ENCODE results near the gene OXSM.

OXSM gene

GRCh38 chr3:25831578-25831977 is 41.7 kb downstream of the OXSM start:
- Histone ChIP-seq H3K36me3 (ENCODE audit: insufficient read depth) (no peaks in the 10 kb centered on the region), H3K9ac (no peak overlapping the region), H3K27ac (peak overlapping the region; percentile 11; the same call in 1 of the 2 replicates), H3K4me2 (peak overlapping the region; percentile 29; the same call in 1 of the 2 replicates), H4K20me1 (ENCODE audit: insufficient read depth) (no peaks in the 10 kb centered on the region), H2AFZ (ENCODE audit: low read depth) (peak overlapping the region; percentile 13; the same call in 1 of the 2 replicates), H3K4me3 (IDR thresholded peaks at IDR 0.05; ENCODE audit: insufficient read depth, low read depth, low read length) (no peak overlapping the region), H3K79me2 (ENCODE audit: insufficient read depth, low read depth) (no peaks in the 10 kb centered on the region), H3K27me3 (ENCODE audit: insufficient read depth, low read depth) (no peaks in the 10 kb centered on the region), H3K4me1 (ENCODE audit: low read depth, poor library complexity, severe bottlenecking) (peaks cover 60% of the 10 kb centered on the region)
- 0 out of 2 replicates have a peak, but pooled peaks have one; percentile 20 for TF ChIP-seq CTCF (conservative IDR thresholded peaks at IDR 0.05; ENCODE audit: low read depth, low read length)

GRCh38 chr3:25834346-25834745 is 44.5 kb downstream of the OXSM start:
- Histone ChIP-seq H4K20me1 (ENCODE audit: insufficient read depth) (no peaks in the 10 kb centered on the region), H3K36me3 (ENCODE audit: insufficient read depth) (no peaks in the 10 kb centered on the region), H3K4me3 (IDR thresholded peaks at IDR 0.05; ENCODE audit: insufficient read depth, low read depth, low read length) (no peak overlapping the region), H3K4me2 (peak overlapping the region; percentile 53), H3K27me3 (ENCODE audit: insufficient read depth, low read depth) (no peaks in the 10 kb centered on the region), H3K27ac (peak overlapping the region; percentile 67), H3K9ac (peak overlapping the region; percentile 5; the same call in 1 of the 2 replicates), H2AFZ (ENCODE audit: low read depth) (peak overlapping the region; percentile 7; the same call in 1 of the 2 replicates), H3K4me1 (ENCODE audit: low read depth, poor library complexity, severe bottlenecking) (peaks cover 78% of the 10 kb centered on the region), H3K79me2 (ENCODE audit: insufficient read depth, low read depth) (no peaks in the 10 kb centered on the region)
- no peak for TF ChIP-seq CTCF (conservative IDR thresholded peaks at IDR 0.05; ENCODE audit: low read depth, low read length)

GRCh38 chr3:25836579-25836978 is 46.7 kb downstream of the OXSM start:
- H3K36me3 ChIP-seq (ENCODE audit: insufficient read depth), result no peaks in the 10 kb centered on the region
- no peak overlapping the region for H2AFZ ChIP-seq (ENCODE audit: low read depth)
- H3K27ac ChIP-seq, result no peak overlapping the region
- H3K27me3 ChIP-seq (ENCODE audit: insufficient read depth, low read depth), result no peaks in the 10 kb centered on the region
- no peak overlapping the region for H3K9ac ChIP-seq
- no peaks in the 10 kb centered on the region for H3K79me2 ChIP-seq (ENCODE audit: insufficient read depth, low read depth)
- no peaks in the 10 kb centered on the region for H4K20me1 ChIP-seq (ENCODE audit: insufficient read depth)
- H3K4me1 ChIP-seq (ENCODE audit: low read depth, poor library complexity, severe bottlenecking), result peaks cover 60% of the 10 kb centered on the region
- no peak for TF ChIP-seq CTCF (conservative IDR thresholded peaks at IDR 0.05; ENCODE audit: low read depth, low read length)
- H3K4me3 ChIP-seq (IDR thresholded peaks at IDR 0.05; ENCODE audit: insufficient read depth, low read depth, low read length), result no peak overlapping the region
- no peak overlapping the region; the same call in 1 of the 2 replicates for H3K4me2 ChIP-seq

- no peak overlapping the region for H3K4me3 ChIP-seq (IDR thresholded peaks at IDR 0.05; ENCODE audit: insufficient read depth, low read depth, low read length)
- H3K4me2 ChIP-seq, result no peak overlapping the region
- H2AFZ ChIP-seq (ENCODE audit: low read depth), result no peak overlapping the region; the same call in 1 of the 2 replicates
- H3K27ac ChIP-seq, result no peak overlapping the region
- H3K79me2 ChIP-seq (ENCODE audit: insufficient read depth, low read depth), result no peaks in the 10 kb centered on the region
- no peaks in the 10 kb centered on the region for H4K20me1 ChIP-seq (ENCODE audit: insufficient read depth)
- no peak for TF ChIP-seq CTCF (conservative IDR thresholded peaks at IDR 0.05; ENCODE audit: low read depth, low read length)
- no peak overlapping the region for H3K9ac ChIP-seq
- H3K4me1 ChIP-seq (ENCODE audit: low read depth, poor library complexity, severe bottlenecking), result peaks cover 55% of the 10 kb centered on the region
- no peaks in the 10 kb centered on the region for H3K36me3 ChIP-seq (ENCODE audit: insufficient read depth)
- no peaks in the 10 kb centered on the region for H3K27me3 ChIP-seq (ENCODE audit: insufficient read depth, low read depth)
These were observed 47.1 kb downstream of the OXSM start for GRCh38 chr3:25837038-25837437.

Data from KMS-11 (cell line).